Endothelial cell of umbilical vein (primary cell): Measurements from ENCODE around the gene SV2A. TPM values are rescaled to one million over a fixed set of nuclear protein-coding genes. Genes with fewer than 3 reads are reported as not detected.

ENCODE experiments used
- BruUV-seq: library from RNA; stranded (reverse); fragments of 400-500 nt; replicated peaks from 2 replicates; lab custom pipeline; 2021; lab: Mats Ljungman, UMichigan
- CTCF ChIA-PET: fragments of 300-600, 350-600 bp; sonication (Branson Sonifier 250); formaldehyde crosslinking; loops from one replicate; lab custom pipeline; 2021; ENCODE audit warnings: antibody characterized with exemption, inconsistent platforms; lab: Charles Lee
- POLR2A ChIA-PET: fragments of 300-600, 350-600 bp; sonication (Branson Sonifier 250); formaldehyde crosslinking; loops from one replicate; lab custom pipeline; 2021; ENCODE audit warnings: antibody characterized with exemption, inconsistent platforms; lab: Charles Lee
- DNase-seq: peaks from one replicate; pipeline ENCODE4 v3.0.0-alpha.2; 2011; ENCODE audit warnings: low read depth, low spot score
- FAIRE-seq: peaks from 2 replicates; lab custom pipeline; 2011; peaks lifted over from hg19 to GRCh38; lab: Jason Lieb, UNC
- H2AFZ ChIP-seq: 2 replicates; pipeline ENCODE4 v1.6.0; 2012; ENCODE audit warnings: low read depth, low read length, control low read depth, inconsistent platforms
- H3K27ac ChIP-seq: 2 replicates; pipeline ENCODE4 v1.5.1; 2011; ENCODE audit warnings: low read depth, mild to moderate bottlenecking, control low read depth, low read length, moderate library complexity; ENCODE audit not compliant: insufficient read depth
- H3K27me3 ChIP-seq, 2 experiments: 2 replicates each; pipeline versions ENCODE4 v1.6.0 to v1.6.1; 2011; ENCODE audit warnings: low read length in 2 of 2, mixed read lengths in 1 of 2; ENCODE audit not compliant: control insufficient read depth in 2 of 2, insufficient read depth in 2 of 2
- H3K36me3 ChIP-seq, 2 experiments: 2 replicates in 1 of 2; 3 replicates in 1 of 2; pipeline ENCODE4 v1.5.1; 2011; ENCODE audit warnings: low read length in 2 of 2, mild to moderate bottlenecking in 1 of 2, moderate library complexity in 1 of 2; ENCODE audit not compliant: control insufficient read depth in 2 of 2, insufficient read depth in 2 of 2; ENCODE audit errors: extremely low read depth in 1 of 2
- H3K4me1 ChIP-seq: 3 replicates; pipeline ENCODE4 v1.5.1; 2011; ENCODE audit warnings: mild to moderate bottlenecking, low read length; ENCODE audit not compliant: control insufficient read depth, insufficient read depth; ENCODE audit errors: extremely low read depth
- H3K4me2 ChIP-seq: 2 replicates; pipeline ENCODE4 v1.6.1; 2011; ENCODE audit warnings: low read length, control low read depth, mixed read lengths; ENCODE audit not compliant: insufficient read depth
- H3K4me3 ChIP-seq, 3 experiments: fragments of 200-600 bp in 1 of 3; sonication (generic), shearing (Covaris generic) in 1 of 3; replicated peaks in 1 of 3; 2 replicates each; pipeline ENCODE4 v1.5.1; 2011 to 2016; ENCODE audit warnings: control low read depth in 3 of 3, low read length in 3 of 3, mild to moderate bottlenecking in 2 of 3, inconsistent platforms in 1 of 3, low read depth in 1 of 3, moderate library complexity in 1 of 3; ENCODE audit not compliant: insufficient read depth in 1 of 3
- H3K79me2 ChIP-seq: 2 replicates; pipeline ENCODE4 v1.6.0; 2012; ENCODE audit warnings: low read length, inconsistent platforms; ENCODE audit not compliant: control insufficient read depth, insufficient read depth
- H3K9ac ChIP-seq: replicated peaks from 2 replicates; pipeline ENCODE3; 2011; ENCODE audit warnings: low read length, control low read depth; ENCODE audit not compliant: insufficient read depth; ENCODE audit errors: extremely low read depth
- H3K9me1 ChIP-seq: replicated peaks from 3 replicates; pipeline ENCODE4 v1.6.0; 2011; ENCODE audit warnings: mild to moderate bottlenecking, low read length; ENCODE audit not compliant: control insufficient read depth, insufficient read depth; ENCODE audit errors: extremely low read depth
- H3K9me3 ChIP-seq: replicated peaks from 2 replicates; pipeline ENCODE4 v1.5.1; 2012; ENCODE audit warnings: low read length, inconsistent platforms; ENCODE audit not compliant: control insufficient read depth, insufficient read depth
- H4K20me1 ChIP-seq: replicated peaks from 2 replicates; pipeline ENCODE3; 2011; ENCODE audit warnings: mild to moderate bottlenecking, low read length; ENCODE audit not compliant: control insufficient read depth, insufficient read depth; ENCODE audit errors: extremely low read depth
- EZH2 ChIP-seq: IDR thresholded peaks from 2 replicates; pipeline ENCODE4 v1.6.1; 2012; ENCODE audit warnings: borderline replicate concordance, low read depth, mild to moderate bottlenecking, moderate library complexity, low read length, inconsistent platforms; ENCODE audit not compliant: severe bottlenecking
- FOS ChIP-seq: IDR thresholded peaks from 2 replicates; pipeline ENCODE4 v1.6.1; 2011; ENCODE audit warnings: mild to moderate bottlenecking, low read length, moderate library complexity, borderline replicate concordance; ENCODE audit not compliant: insufficient read depth
- GATA2 ChIP-seq: IDR thresholded peaks from 2 replicates; pipeline ENCODE4 v1.7.0; 2011; ENCODE audit warnings: low read depth, mild to moderate bottlenecking, moderate library complexity, mixed read lengths, low read length; ENCODE audit not compliant: insufficient read length, insufficient read depth
- JUN ChIP-seq: IDR thresholded peaks from 2 replicates; pipeline ENCODE4 v1.6.1; 2011; ENCODE audit warnings: borderline replicate concordance, low read depth; ENCODE audit not compliant: insufficient read length, insufficient read depth
- MYC ChIP-seq: IDR thresholded peaks from one replicate; pipeline ENCODE4 v1.6.1; 2011; ENCODE audit warnings: mild to moderate bottlenecking, low read depth, low read length
- POLR2A ChIP-seq: IDR thresholded peaks from 2 replicates; pipeline ENCODE4 v1.6.1; 2012; ENCODE audit warnings: low read depth, mild to moderate bottlenecking, control low read depth, low read length
- POLR2AphosphoS5 ChIP-seq: IDR thresholded peaks from 2 replicates; pipeline ENCODE4 v1.6.1; 2012; ENCODE audit warnings: low read depth, mild to moderate bottlenecking, control low read depth, low read length, moderate library complexity; ENCODE audit not compliant: insufficient read depth
- dilution Hi-C: fragments of 300-500 bp; cut with MboI; formaldehyde crosslinking; loops from one replicate; pipeline ENCODE4 v1.15.0; 2019; ENCODE audit warnings: low sequenced_read_pairs; ENCODE audit not compliant: extremely low pct_ligation_motif_present
- intact Hi-C: fragments of 100-400 bp; cut with micrococcal nuclease; formaldehyde crosslinking; loops from one replicate; pipeline ENCODE4 v1.10.0; 2022
- polyA plus RNA-seq, 4 experiments: library from polyadenylated mRNA; depleted of rRNA in 3 of 4; stranded (reverse) in 3 of 4; unstranded in 1 of 4; fragments of >200 nt; gene quantifications; 2 replicates each; pipeline versions ENCODE4 v1.2.1 to v1.2.3, GENCODE V29; 2011 to 2012; ENCODE audit warnings: missing spikeins in 1 of 4
- total RNA-seq: library from RNA; stranded (reverse); gene quantifications from 2 replicates; pipeline ENCODE4 v1.2.3, GENCODE V29; 2021
- TF ChIP-seq, protein P1 (sequence below): IDR thresholded peaks from 2 replicates; pipeline ENCODE4 v1.6.1; 2011; ENCODE audit not compliant: insufficient read depth, insufficient read length
- TF ChIP-seq, protein P2 (sequence below), 2 donors: IDR thresholded peaks; 1 replicate in 1 of 2; 2 replicates in 1 of 2; pipeline ENCODE4 v1.5.1; 2011; ENCODE audit warnings: low read length in 2 of 2, mild to moderate bottlenecking in 2 of 2, moderate library complexity in 2 of 2, control low read depth in 1 of 2, inconsistent platforms in 1 of 2, low read depth in 1 of 2; ENCODE audit not compliant: insufficient read depth in 1 of 2; ENCODE audit errors: extremely low read depth in 1 of 2

Gene SV2A
- total and polyA plus RNA-seq, 2 donors (not counting 3 experiments of a cell fraction or from before 2014, with no cell fraction given) = 2.9 to 5.4 TPM

DNA sequence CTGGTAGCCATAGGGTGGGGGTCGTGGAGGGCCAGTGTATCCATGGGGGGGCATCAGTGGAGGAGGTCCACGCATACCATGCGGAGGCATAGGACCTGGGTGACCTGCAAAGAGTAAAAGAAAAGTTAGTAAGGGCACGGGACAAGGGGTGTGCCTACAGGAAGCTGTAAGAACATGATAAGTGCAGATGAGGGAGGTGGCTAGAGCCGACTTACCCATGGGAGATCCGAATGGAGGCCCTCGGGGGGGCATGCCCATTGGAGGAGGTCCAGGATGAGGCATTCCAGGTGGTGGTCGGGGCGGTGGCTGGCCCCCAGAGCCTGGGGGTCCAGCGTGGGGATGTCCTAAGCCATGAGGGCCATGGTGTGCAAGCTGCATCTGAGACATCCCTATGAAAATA, 6.0 kb upstream of the SV2A start:
- Histone ChIP-seq H3K9me1 (no peaks in the 10 kb centered on the region), H3K9ac (no peak overlapping the region), H3K36me3 (peaks cover 21 to 26% of the 10 kb centered on the region in 2 experiments), H2AFZ (no peak overlapping the region), H3K4me1 (peaks cover 17% of the 10 kb centered on the region), H3K4me3 (no peak overlapping the region), H3K27ac (no peak overlapping the region), H3K4me2 (no peak overlapping the region), H3K9me3 (no peaks in the 10 kb centered on the region), H3K79me2 (peaks cover 30% of the 10 kb centered on the region), H3K27me3 (peaks cover under 1 to 3% of the 10 kb centered on the region in 2 experiments), H4K20me1 (no peaks in the 10 kb centered on the region)
- ChIA-PET CTCF (interaction anchor here (1.0 kb wide), 1 partner anchor 263 kb away, joined by 3 read pairs; no protein-coding TSS in a partner anchor), POLR2A (no interaction called here)
- no peak for DNase-seq
- no peak for FAIRE-seq
- TF ChIP-seq POLR2A (no peak), EZH2 (no peak), FOS (no peak), JUN (no peak), GATA2 (no peak), POLR2AphosphoS5 (no peak), MYC (no peak)
- TF ChIP-seq, protein P1, sequence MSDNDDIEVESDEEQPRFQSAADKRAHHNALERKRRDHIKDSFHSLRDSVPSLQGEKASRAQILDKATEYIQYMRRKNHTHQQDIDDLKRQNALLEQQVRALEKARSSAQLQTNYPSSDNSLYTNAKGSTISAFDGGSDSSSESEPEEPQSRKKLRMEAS = no peak
- TF ChIP-seq, protein P2, sequence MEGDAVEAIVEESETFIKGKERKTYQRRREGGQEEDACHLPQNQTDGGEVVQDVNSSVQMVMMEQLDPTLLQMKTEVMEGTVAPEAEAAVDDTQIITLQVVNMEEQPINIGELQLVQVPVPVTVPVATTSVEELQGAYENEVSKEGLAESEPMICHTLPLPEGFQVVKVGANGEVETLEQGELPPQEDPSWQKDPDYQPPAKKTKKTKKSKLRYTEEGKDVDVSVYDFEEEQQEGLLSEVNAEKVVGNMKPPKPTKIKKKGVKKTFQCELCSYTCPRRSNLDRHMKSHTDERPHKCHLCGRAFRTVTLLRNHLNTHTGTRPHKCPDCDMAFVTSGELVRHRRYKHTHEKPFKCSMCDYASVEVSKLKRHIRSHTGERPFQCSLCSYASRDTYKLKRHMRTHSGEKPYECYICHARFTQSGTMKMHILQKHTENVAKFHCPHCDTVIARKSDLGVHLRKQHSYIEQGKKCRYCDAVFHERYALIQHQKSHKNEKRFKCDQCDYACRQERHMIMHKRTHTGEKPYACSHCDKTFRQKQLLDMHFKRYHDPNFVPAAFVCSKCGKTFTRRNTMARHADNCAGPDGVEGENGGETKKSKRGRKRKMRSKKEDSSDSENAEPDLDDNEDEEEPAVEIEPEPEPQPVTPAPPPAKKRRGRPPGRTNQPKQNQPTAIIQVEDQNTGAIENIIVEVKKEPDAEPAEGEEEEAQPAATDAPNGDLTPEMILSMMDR (IDR thresholded peaks at IDR 0.05; ENCODE audit: extremely low read depth in 1 of 2, insufficient read depth in 1 of 2, low read depth in 1 of 2, low read length in 2 of 2) = no peak
- dilution Hi-C loops = no loop called here
- no TSS peak for BruUV-seq
- intact Hi-C loops = no loop called here
